Measurements from ENCODE around the gene GPR176.

DNA sequence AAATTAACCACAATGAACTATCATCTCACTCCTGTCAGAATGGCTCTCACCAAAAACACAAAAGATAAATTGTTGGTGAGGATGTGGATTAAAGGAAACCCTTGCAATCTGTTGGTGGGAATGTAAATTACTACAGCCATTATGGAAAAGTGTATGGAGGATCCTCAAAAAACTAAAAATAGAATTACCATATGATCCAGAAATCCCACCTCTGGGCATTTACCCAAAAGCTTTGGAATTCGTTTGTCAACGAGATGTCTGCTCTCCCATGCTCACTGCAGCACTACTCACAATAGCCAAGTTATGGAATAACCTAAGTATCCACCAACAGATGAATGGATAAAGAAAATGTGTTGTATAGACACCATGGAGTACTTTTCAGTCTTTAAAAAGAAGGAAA, 159.1 kb downstream of the GPR176 start:
- TF ChIP-seq POLR2A (IDR thresholded peaks at IDR 0.05) (no peak), POLR2AphosphoS5 (IDR thresholded peaks at IDR 0.05) (no peak), EP300 (IDR thresholded peaks at IDR 0.05) (no peak)
- TF ChIP-seq, protein P1, sequence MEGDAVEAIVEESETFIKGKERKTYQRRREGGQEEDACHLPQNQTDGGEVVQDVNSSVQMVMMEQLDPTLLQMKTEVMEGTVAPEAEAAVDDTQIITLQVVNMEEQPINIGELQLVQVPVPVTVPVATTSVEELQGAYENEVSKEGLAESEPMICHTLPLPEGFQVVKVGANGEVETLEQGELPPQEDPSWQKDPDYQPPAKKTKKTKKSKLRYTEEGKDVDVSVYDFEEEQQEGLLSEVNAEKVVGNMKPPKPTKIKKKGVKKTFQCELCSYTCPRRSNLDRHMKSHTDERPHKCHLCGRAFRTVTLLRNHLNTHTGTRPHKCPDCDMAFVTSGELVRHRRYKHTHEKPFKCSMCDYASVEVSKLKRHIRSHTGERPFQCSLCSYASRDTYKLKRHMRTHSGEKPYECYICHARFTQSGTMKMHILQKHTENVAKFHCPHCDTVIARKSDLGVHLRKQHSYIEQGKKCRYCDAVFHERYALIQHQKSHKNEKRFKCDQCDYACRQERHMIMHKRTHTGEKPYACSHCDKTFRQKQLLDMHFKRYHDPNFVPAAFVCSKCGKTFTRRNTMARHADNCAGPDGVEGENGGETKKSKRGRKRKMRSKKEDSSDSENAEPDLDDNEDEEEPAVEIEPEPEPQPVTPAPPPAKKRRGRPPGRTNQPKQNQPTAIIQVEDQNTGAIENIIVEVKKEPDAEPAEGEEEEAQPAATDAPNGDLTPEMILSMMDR (IDR thresholded peaks at IDR 0.05), result no peak

Measured in sigmoid colon (tissue), 4 donors.